HepG2 (cell line): ENCODE measurements around the gene DOK1. TPM values are rescaled to one million over a fixed set of nuclear protein-coding genes. Genes with fewer than 3 reads are reported as not detected.
A peak's percentile ranks its signal among the peaks of the same experiment; 100 is the strongest.

Experiments used
- ARNT2 ChIP-seq: sonication (generic); formaldehyde crosslinking; IDR thresholded peaks from 2 replicates; pipeline ENCODE4 v1.8.0; 2022; ENCODE audit warnings: mild to moderate bottlenecking, low read depth, missing genetic modification reagents, moderate library complexity
- CBFB ChIP-seq: sonication (generic); formaldehyde crosslinking; IDR thresholded peaks from 2 replicates; pipeline ENCODE4 v1.4.0; 2020; ENCODE audit warnings: missing genetic modification reagents
- EED ChIP-seq: sonication (generic); formaldehyde crosslinking; IDR thresholded peaks from 2 replicates; pipeline ENCODE4 v1.5.0; 2020; ENCODE audit warnings: mild to moderate bottlenecking, missing genetic modification reagents
- KDM5B ChIP-seq: sonication (generic); formaldehyde crosslinking; IDR thresholded peaks from 2 replicates; pipeline ENCODE4 v1.4.0; 2020; ENCODE audit warnings: missing genetic modification reagents, mild to moderate bottlenecking, borderline replicate concordance
- MAFG ChIP-seq: sonication (generic); formaldehyde crosslinking; IDR thresholded peaks from 2 replicates; pipeline ENCODE4 v1.5.1; 2020; ENCODE audit warnings: mild to moderate bottlenecking, missing genetic modification reagents
- NRL ChIP-seq: sonication (generic); formaldehyde crosslinking; IDR thresholded peaks from 2 replicates; pipeline ENCODE4 v1.5.0; 2020; ENCODE audit warnings: missing genetic modification reagents, mild to moderate bottlenecking, moderate library complexity, borderline replicate concordance
- YEATS4 ChIP-seq: sonication (generic); formaldehyde crosslinking; IDR thresholded peaks from 2 replicates; pipeline ENCODE4 v1.4.0; 2020; ENCODE audit warnings: missing genetic modification reagents, borderline replicate concordance
- ZFY ChIP-seq: sonication (generic); formaldehyde crosslinking; IDR thresholded peaks from 2 replicates; pipeline ENCODE4 v1.4.0; 2020; ENCODE audit warnings: missing genetic modification reagents
- ZNF232 ChIP-seq: sonication (generic); formaldehyde crosslinking; IDR thresholded peaks from 2 replicates; pipeline ENCODE4 v1.4.0; 2020; ENCODE audit warnings: missing genetic modification reagents, borderline replicate concordance
- ZNF274 ChIP-seq: sonication (generic); formaldehyde crosslinking; IDR thresholded peaks from 2 replicates; pipeline ENCODE4 v1.5.1; 2020; ENCODE audit warnings: mild to moderate bottlenecking, missing genetic modification reagents
- ZNF280B ChIP-seq: sonication (generic); formaldehyde crosslinking; IDR thresholded peaks from 2 replicates; pipeline ENCODE4 v1.5.0; 2020; ENCODE audit warnings: missing genetic modification reagents, mild to moderate bottlenecking, borderline replicate concordance
- ZNF281 ChIP-seq: sonication (generic); formaldehyde crosslinking; IDR thresholded peaks from 2 replicates; pipeline ENCODE4 v1.4.0; 2020; ENCODE audit warnings: missing genetic modification reagents, borderline replicate concordance
- ZNF546 ChIP-seq: sonication (generic); formaldehyde crosslinking; conservative IDR thresholded peaks from 2 replicates; pipeline ENCODE4 v1.8.1; 2023; ENCODE audit warnings: mild to moderate bottlenecking, missing genetic modification reagents
- ZNF580 ChIP-seq: IDR thresholded peaks from 2 replicates; pipeline ENCODE4 v1.6.1; 2016; ENCODE audit warnings: low read depth, borderline replicate concordance
- ZNF589 ChIP-seq: sonication (generic); formaldehyde crosslinking; conservative IDR thresholded peaks from 2 replicates; pipeline ENCODE4 v1.8.0; 2022; ENCODE audit warnings: mild to moderate bottlenecking, moderate library complexity, missing genetic modification reagents
- ZNF598 ChIP-seq: sonication (generic); formaldehyde crosslinking; IDR thresholded peaks from 2 replicates; pipeline ENCODE4 v1.5.1; 2020; ENCODE audit warnings: mild to moderate bottlenecking, missing genetic modification reagents, borderline replicate concordance
- ZNF687 ChIP-seq: sonication (generic); formaldehyde crosslinking; IDR thresholded peaks from 2 replicates; pipeline ENCODE4 v1.5.1; 2020; ENCODE audit warnings: mild to moderate bottlenecking, missing genetic modification reagents, moderate library complexity
- ZSCAN25 ChIP-seq: sonication (generic); formaldehyde crosslinking; IDR thresholded peaks from 2 replicates; pipeline ENCODE4 v1.8.0; 2022; ENCODE audit warnings: mild to moderate bottlenecking, missing genetic modification reagents
- ZZZ3 ChIP-seq: sonication (generic); formaldehyde crosslinking; IDR thresholded peaks from 2 replicates; pipeline ENCODE4 v1.4.0; 2020; ENCODE audit warnings: missing genetic modification reagents, mild to moderate bottlenecking, borderline replicate concordance
- polyA plus RNA-seq, 8 experiments: library from polyadenylated mRNA; depleted of rRNA in 3 of 8; stranded (reverse) in 7 of 8; unstranded in 1 of 8; fragments of >200 nt; fragmentation: Illumina TruSeq in 4 of 8; extraction: Trizol in 4 of 8; gene quantifications; 2 replicates each; pipeline versions ENCODE4 v1.2.1 to v1.2.3, GENCODE V29; 2011 to 2016; ENCODE audit warnings: low read depth in 4 of 8, missing spikeins in 1 of 8, mixed read lengths in 1 of 8; ENCODE audit not compliant: insufficient read depth in 1 of 8
- total RNA-seq, 5 experiments: library from RNA; depleted of rRNA; stranded (reverse); fragments of >200 nt; fragmentation: Illumina TruSeq; extraction: Trizol; gene quantifications; 2 replicates each; pipeline ENCODE4 v1.2.3, GENCODE V29; 2016; ENCODE audit warnings: low read depth in 1 of 5

Gene DOK1
- total and polyA plus RNA-seq, 2 of the 13 experiments (the other 11 are each of a cell fraction or from before 2014, with no cell fraction given) = 0.53 to 0.74 TPM

- TF ChIP-seq YEATS4 = 0 out of 2 replicates have a peak, but pooled peaks have one; percentile 16
- TF ChIP-seq ZNF281 = peak; percentile 78; the same call in 1 of the 2 replicates
- peak; percentile 73; the same call in 1 of the 2 replicates for TF ChIP-seq ZNF274 (CRISPR knock-in tag)
- peak; percentile 49 for TF ChIP-seq ZNF687
- TF ChIP-seq ZFY (CRISPR knock-in tag) = peak; percentile 2; the same call in 1 of the 2 replicates
- 0 out of 2 replicates have a peak, but pooled peaks have one; percentile 38 for TF ChIP-seq NRL
- TF ChIP-seq CBFB (CRISPR knock-in tag) = no peak
- TF ChIP-seq ARNT2 (CRISPR knock-in tag) = no peak
- TF ChIP-seq ZNF589 (CRISPR knock-in tag) = no peak
- TF ChIP-seq KDM5B (CRISPR knock-in tag) = peak; percentile 46; the same call in 1 of the 2 replicates
- peak; percentile 18; the same call in 1 of the 2 replicates for TF ChIP-seq ZNF280B (CRISPR knock-in tag)
- peak; percentile 60; the same call in 1 of the 2 replicates for TF ChIP-seq ZZZ3 (CRISPR knock-in tag)
- TF ChIP-seq EED (CRISPR knock-in tag) = peak; percentile 11; the same call in 1 of the 2 replicates
- TF ChIP-seq ZNF598 (CRISPR knock-in tag) = 0 out of 2 replicates have a peak, but pooled peaks have one; percentile 22
- TF ChIP-seq ZNF580 (CRISPR knock-in tag) = 0 out of 2 replicates have a peak, but pooled peaks have one; percentile 28
- TF ChIP-seq ZNF546 (CRISPR knock-in tag) = no peak
- no peak for TF ChIP-seq MAFG
- TF ChIP-seq ZSCAN25 (CRISPR knock-in tag) = peak; percentile 71
- 0 out of 2 replicates have a peak, but pooled peaks have one; percentile 29 for TF ChIP-seq ZNF232 (CRISPR knock-in tag)
These were observed 1.4 kb upstream of the DOK1 start (continued) for GRCh38 chr2:74552914-74553811.
